Vagina (tissue), 2 donors: ENCODE data around the gene SMG6. TPM values are rescaled to one million over a fixed set of nuclear protein-coding genes. Genes with fewer than 3 reads are reported as not detected.
"Not testable (repeated sequence)": the region's sequence is repeated elsewhere in the genome, so short reads cannot be mapped to it uniquely, and the experiment has no call there.

Experiments used
- DNase-seq, 2 donors: peaks; one replicate each; pipeline ENCODE4 v3.0.0-alpha.2; 2017; ENCODE audit errors: extremely low spot score in 2 of 2
- H3K27ac ChIP-seq: fragments of 200-600 bp; sonication (generic); one replicate; pipeline ENCODE4 v1.5.1; 2019
- H3K27me3 ChIP-seq: fragments of 200-600 bp; sonication (generic); one replicate; pipeline ENCODE4 v1.5.1; 2019
- H3K36me3 ChIP-seq, 2 donors: fragments of 200-600 bp; sonication (generic); one replicate each; pipeline ENCODE4 v1.5.1; 2017 to 2019
- H3K4me1 ChIP-seq: fragments of 200-600 bp; sonication (generic); one replicate; pipeline ENCODE4 v1.5.1; 2019
- H3K4me3 ChIP-seq, 2 donors: fragments of 200-600 bp; sonication (generic); 1 replicate in 1 of 2; 2 replicates in 1 of 2; pipeline ENCODE4 v1.5.1; 2016 to 2019
- H3K9me3 ChIP-seq: fragments of 200-600 bp; sonication (generic); one replicate; pipeline ENCODE4 v1.5.1; 2019
- POLR2A ChIP-seq, 2 donors: fragments of 450-650 bp; IDR thresholded peaks; one replicate each; pipeline ENCODE4 v1.6.1; 2017; ENCODE audit warnings: antibody characterized with exemption in 2 of 2, mild to moderate bottlenecking in 2 of 2, moderate library complexity in 2 of 2
- POLR2AphosphoS5 ChIP-seq, 2 donors: sonication (generic); formaldehyde crosslinking; IDR thresholded peaks; one replicate each; pipeline ENCODE4 v1.9.0; 2017; ENCODE audit warnings: antibody characterized with exemption in 2 of 2, mild to moderate bottlenecking in 2 of 2, low read depth in 1 of 2; ENCODE audit not compliant: insufficient read depth in 1 of 2
- intact Hi-C: fragments of 100-400 bp; cut with DNase I; formaldehyde crosslinking; loops from one replicate; pipeline ENCODE4 v1.15.1; 2023
- total RNA-seq: library from RNA; depleted of rRNA; stranded (reverse); fragments of >200 nt; gene quantifications from one replicate; pipeline ENCODE4 v1.2.3, GENCODE V29; 2016
- TF ChIP-seq, protein P1 (sequence below), 3 experiments: fragments of 450-650 bp in 2 of 3; fragments of 200-600 bp in 1 of 3; sonication (generic) in 1 of 3; IDR thresholded peaks; one replicate each; pipeline ENCODE4 v1.5.1; 2017 to 2019; ENCODE audit warnings: antibody characterized with exemption in 3 of 3, mild to moderate bottlenecking in 2 of 3, moderate library complexity in 2 of 3

Gene SMG6
- total RNA-seq, 1 donor from 2014 or later, result 46.2 TPM

DNA sequence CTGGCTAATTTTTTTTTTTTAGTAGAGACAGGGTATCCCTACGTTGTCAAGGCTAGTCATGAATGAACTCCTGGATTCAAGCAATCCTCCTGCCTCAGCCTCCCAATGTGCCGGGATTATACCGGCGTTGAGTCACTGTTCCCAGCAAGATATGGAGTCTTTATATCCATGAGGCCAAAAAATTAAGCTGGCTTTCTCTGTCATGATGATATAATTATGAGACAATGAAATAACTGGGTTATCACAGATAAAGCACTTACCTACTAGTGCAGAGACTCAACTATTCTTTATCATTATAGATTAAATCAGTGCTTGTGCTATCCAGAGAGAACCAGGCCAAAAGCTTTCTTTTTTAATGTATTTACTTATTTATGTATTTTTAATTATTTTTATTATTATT, 36.2 kb downstream of the SMG6 start:
- TF ChIP-seq, protein P1, sequence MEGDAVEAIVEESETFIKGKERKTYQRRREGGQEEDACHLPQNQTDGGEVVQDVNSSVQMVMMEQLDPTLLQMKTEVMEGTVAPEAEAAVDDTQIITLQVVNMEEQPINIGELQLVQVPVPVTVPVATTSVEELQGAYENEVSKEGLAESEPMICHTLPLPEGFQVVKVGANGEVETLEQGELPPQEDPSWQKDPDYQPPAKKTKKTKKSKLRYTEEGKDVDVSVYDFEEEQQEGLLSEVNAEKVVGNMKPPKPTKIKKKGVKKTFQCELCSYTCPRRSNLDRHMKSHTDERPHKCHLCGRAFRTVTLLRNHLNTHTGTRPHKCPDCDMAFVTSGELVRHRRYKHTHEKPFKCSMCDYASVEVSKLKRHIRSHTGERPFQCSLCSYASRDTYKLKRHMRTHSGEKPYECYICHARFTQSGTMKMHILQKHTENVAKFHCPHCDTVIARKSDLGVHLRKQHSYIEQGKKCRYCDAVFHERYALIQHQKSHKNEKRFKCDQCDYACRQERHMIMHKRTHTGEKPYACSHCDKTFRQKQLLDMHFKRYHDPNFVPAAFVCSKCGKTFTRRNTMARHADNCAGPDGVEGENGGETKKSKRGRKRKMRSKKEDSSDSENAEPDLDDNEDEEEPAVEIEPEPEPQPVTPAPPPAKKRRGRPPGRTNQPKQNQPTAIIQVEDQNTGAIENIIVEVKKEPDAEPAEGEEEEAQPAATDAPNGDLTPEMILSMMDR (IDR thresholded peaks at IDR 0.05), result no peak
- TF ChIP-seq POLR2AphosphoS5 (IDR thresholded peaks at IDR 0.05; ENCODE audit: insufficient read depth in 1 of 2, low read depth in 1 of 2) (no peak), POLR2A (IDR thresholded peaks at IDR 0.05) (no peak)
- Histone ChIP-seq H3K27me3 (no peaks in the 10 kb centered on the region), H3K9me3 (no peaks in the 10 kb centered on the region), H3K27ac (no peak overlapping the region), H3K4me3 (no peak overlapping the region), H3K36me3 (peaks cover 0 to 4% of the 10 kb centered on the region in 2 donors), H3K4me1 (peaks cover 29% of the 10 kb centered on the region)
- DNase-seq, result no peak
- intact Hi-C loops, result no loop called here

DNA sequence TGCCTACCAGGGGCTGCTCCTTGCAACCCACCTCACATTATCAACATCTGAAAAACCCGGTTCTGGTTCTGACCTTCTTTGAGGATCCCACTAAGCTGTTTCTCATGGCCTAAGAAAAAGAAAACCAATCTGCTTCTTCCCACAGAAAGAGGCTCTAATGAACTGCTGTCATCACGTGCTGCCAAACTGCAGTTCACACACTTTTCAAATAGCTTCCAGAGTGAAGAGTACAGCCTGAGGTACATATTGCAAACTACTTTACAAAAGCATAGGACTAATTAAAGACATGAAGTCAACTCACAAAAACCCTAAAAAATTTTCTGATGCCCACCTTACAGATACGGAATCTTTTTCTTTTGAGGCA, 36.7 kb downstream of the SMG6 start:
- intact Hi-C loops, result no loop called here
- H3K27me3 ChIP-seq, result no peaks in the 10 kb centered on the region
- peaks cover 34% of the 10 kb centered on the region for H3K4me1 ChIP-seq
- H3K36me3 ChIP-seq, result peaks cover 0 to 4% of the 10 kb centered on the region in 2 donors
- no peak overlapping the region for H3K27ac ChIP-seq
- no peaks in the 10 kb centered on the region for H3K9me3 ChIP-seq
- DNase-seq, result no peak
- no peak overlapping the region for H3K4me3 ChIP-seq
- TF ChIP-seq, protein P1 (IDR thresholded peaks at IDR 0.05), result no peak
- TF ChIP-seq POLR2A (IDR thresholded peaks at IDR 0.05) (no peak), POLR2AphosphoS5 (IDR thresholded peaks at IDR 0.05; ENCODE audit: insufficient read depth in 1 of 2, low read depth in 1 of 2) (no peak)

DNA sequence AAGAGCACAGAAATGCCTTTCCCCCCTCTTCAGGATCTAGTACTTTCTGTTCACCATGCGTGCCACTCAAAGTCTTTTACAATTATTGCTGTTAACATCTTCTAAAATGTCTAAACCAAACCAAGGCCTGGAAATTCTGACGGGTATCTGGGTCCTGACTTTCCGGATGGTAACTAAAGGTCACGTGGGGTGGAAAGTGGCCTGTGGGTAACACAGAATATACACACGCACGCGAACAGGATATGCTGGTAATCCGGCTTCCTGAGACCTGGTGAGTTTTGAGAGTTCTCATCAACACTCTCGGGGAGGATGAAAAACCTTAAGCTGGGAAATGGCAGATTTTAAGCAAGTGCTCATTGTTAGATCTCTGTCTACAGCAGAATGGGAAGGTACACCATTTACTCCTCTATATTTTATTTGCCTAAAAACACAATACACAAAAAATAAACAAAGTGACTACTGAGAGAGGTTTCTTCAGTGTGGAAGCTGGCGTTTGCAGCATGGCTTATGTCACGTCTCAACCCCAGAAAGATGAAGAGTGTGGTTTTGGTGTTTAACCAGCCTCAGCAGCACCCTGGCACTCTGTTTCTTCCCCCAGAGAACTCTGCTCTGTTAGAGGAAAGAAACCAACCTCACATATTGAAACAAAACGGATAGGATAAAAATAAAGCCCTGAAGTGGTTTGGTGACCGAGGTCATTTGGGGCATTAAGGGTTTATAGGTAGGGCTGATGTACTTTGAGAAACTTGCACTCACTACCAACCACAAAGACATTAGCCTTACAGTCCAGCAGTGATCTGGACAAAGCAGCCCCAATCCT, 37.3 kb downstream of the SMG6 start:
- intact Hi-C loops, result no loop called here
- peaks cover 0 to 4% of the 10 kb centered on the region in 2 donors for H3K36me3 ChIP-seq
- no peaks in the 10 kb centered on the region for H3K9me3 ChIP-seq
- no peak for DNase-seq
- no peak overlapping the region for H3K4me3 ChIP-seq
- peaks cover 39% of the 10 kb centered on the region for H3K4me1 ChIP-seq
- TF ChIP-seq POLR2AphosphoS5 (IDR thresholded peaks at IDR 0.05; ENCODE audit: insufficient read depth in 1 of 2, low read depth in 1 of 2), result no peak
- no peak for TF ChIP-seq POLR2A (IDR thresholded peaks at IDR 0.05)
- TF ChIP-seq, protein P1 (IDR thresholded peaks at IDR 0.05), result no peak
- peak overlapping the region; percentile 27 for H3K27ac ChIP-seq
- no peaks in the 10 kb centered on the region for H3K27me3 ChIP-seq

DNA sequence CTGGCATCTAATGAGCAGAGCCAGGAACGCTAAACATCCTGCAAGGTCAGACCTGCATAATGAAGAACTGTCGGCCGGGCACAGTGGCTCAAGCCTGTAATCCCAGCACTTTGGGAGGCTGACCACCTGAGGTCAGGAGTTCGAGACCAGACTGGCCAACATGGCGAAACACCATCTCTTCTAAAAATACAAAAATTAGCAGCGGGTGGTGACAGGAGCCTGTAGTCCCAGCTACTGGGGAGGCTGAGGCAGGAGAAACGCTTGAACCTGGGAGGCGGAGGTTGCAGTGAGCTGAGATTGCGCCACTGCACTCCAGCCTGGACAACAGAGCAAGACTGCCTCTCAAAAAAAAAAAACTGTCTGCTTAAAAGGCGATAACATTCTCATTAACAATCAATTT, 38.4 kb downstream of the SMG6 start:
- peaks cover 39% of the 10 kb centered on the region for H3K4me1 ChIP-seq
- intact Hi-C loops, H3K4me3 ChIP-seq: not testable (repeated sequence)

DNA sequence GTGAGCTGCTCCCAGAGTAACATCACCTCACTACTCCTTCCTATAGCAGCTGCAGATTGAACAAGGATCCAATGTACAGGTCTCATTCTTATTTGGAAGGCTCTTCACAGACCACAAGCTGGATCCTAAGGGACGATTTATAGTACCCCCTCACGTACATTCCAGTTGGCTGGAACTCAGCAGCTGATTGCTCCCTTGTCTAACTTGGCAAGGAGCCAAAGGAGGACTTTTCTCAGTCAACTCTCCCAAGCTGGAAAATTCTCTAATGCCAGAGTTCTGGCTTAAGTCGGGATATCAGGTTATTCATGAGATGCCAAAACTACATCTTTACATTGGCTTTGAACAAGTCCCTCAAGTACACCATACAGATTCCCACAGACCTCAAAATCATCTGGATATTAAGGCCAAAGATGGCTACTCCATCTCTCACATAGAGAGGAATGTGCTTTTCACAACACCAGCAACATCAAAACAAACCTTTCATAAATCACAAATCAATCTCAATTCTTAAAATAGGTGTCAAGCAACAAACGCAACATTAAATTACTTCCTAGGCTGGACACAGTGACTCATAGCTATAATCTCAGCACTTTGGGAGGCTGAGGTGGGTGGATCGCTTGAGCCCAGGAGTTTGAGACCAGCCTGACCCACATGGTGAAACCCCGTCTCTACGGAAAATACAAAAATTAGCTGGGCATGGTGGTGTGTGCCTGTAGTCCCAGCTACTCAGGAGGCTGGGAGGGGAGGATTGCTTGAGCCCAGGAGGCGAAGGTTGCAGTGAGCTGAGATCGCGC, 39.3 kb downstream of the SMG6 start:
- Histone ChIP-seq H3K9me3 (no peaks in the 10 kb centered on the region), H3K27me3 (no peaks in the 10 kb centered on the region), H3K4me1 (peaks cover 39% of the 10 kb centered on the region), H3K36me3 (peaks cover 0 to 4% of the 10 kb centered on the region in 2 donors), H3K4me3 (no peak overlapping the region), H3K27ac (peak overlapping the region; percentile 20)
- DNase-seq, result no peak
- TF ChIP-seq POLR2AphosphoS5 (IDR thresholded peaks at IDR 0.05; ENCODE audit: insufficient read depth in 1 of 2, low read depth in 1 of 2) (no peak), POLR2A (IDR thresholded peaks at IDR 0.05) (no peak)
- TF ChIP-seq, protein P1 (IDR thresholded peaks at IDR 0.05), result no peak
- intact Hi-C loops, result no loop called here

More for the DNA sequence above, 38.4 kb downstream of the SMG6 start:
- not testable (repeated sequence) for H3K36me3 ChIP-seq, H3K9me3 ChIP-seq, H3K27me3 ChIP-seq, DNase-seq
- H3K27ac ChIP-seq, result peak overlapping the region; percentile 27
